Endothelial cell of umbilical vein (primary cell): ENCODE measurements around the gene DENND1A. TPM values are rescaled to one million over a fixed set of nuclear protein-coding genes. Genes with fewer than 3 reads are reported as not detected.

Experiments
- BruUV-seq: library from RNA; stranded (reverse); fragments of 400-500 nt; replicated peaks from 2 replicates; lab custom pipeline; 2021; lab: Mats Ljungman, UMichigan
- CTCF ChIA-PET: fragments of 300-600, 350-600 bp; sonication (Branson Sonifier 250); formaldehyde crosslinking; loops from one replicate; lab custom pipeline; 2021; ENCODE audit warnings: antibody characterized with exemption, inconsistent platforms; lab: Charles Lee
- POLR2A ChIA-PET: fragments of 300-600, 350-600 bp; sonication (Branson Sonifier 250); formaldehyde crosslinking; loops from one replicate; lab custom pipeline; 2021; ENCODE audit warnings: antibody characterized with exemption, inconsistent platforms; lab: Charles Lee
- DNase-seq: peaks from one replicate; pipeline ENCODE4 v3.0.0-alpha.2; 2011; ENCODE audit warnings: low read depth, low spot score
- FAIRE-seq: peaks from 2 replicates; lab custom pipeline; 2011; peaks lifted over from hg19 to GRCh38; lab: Jason Lieb, UNC
- H2AFZ ChIP-seq: 2 replicates; pipeline ENCODE4 v1.6.0; 2012; ENCODE audit warnings: low read depth, low read length, control low read depth, inconsistent platforms
- H3K27ac ChIP-seq: 2 replicates; pipeline ENCODE4 v1.5.1; 2011; ENCODE audit warnings: low read depth, mild to moderate bottlenecking, control low read depth, low read length, moderate library complexity; ENCODE audit not compliant: insufficient read depth
- H3K27me3 ChIP-seq, 2 experiments: 2 replicates each; pipeline versions ENCODE4 v1.6.0 to v1.6.1; 2011; ENCODE audit warnings: low read length in 2 of 2, mixed read lengths in 1 of 2; ENCODE audit not compliant: control insufficient read depth in 2 of 2, insufficient read depth in 2 of 2
- H3K36me3 ChIP-seq, 2 experiments: 2 replicates in 1 of 2; 3 replicates in 1 of 2; pipeline ENCODE4 v1.5.1; 2011; ENCODE audit warnings: low read length in 2 of 2, mild to moderate bottlenecking in 1 of 2, moderate library complexity in 1 of 2; ENCODE audit not compliant: control insufficient read depth in 2 of 2, insufficient read depth in 2 of 2; ENCODE audit errors: extremely low read depth in 1 of 2
- H3K4me1 ChIP-seq: 3 replicates; pipeline ENCODE4 v1.5.1; 2011; ENCODE audit warnings: mild to moderate bottlenecking, low read length; ENCODE audit not compliant: control insufficient read depth, insufficient read depth; ENCODE audit errors: extremely low read depth
- H3K4me2 ChIP-seq: 2 replicates; pipeline ENCODE4 v1.6.1; 2011; ENCODE audit warnings: low read length, control low read depth, mixed read lengths; ENCODE audit not compliant: insufficient read depth
- H3K4me3 ChIP-seq, 3 experiments: fragments of 200-600 bp in 1 of 3; sonication (generic), shearing (Covaris generic) in 1 of 3; replicated peaks in 1 of 3; 2 replicates each; pipeline ENCODE4 v1.5.1; 2011 to 2016; ENCODE audit warnings: control low read depth in 3 of 3, low read length in 3 of 3, mild to moderate bottlenecking in 2 of 3, inconsistent platforms in 1 of 3, low read depth in 1 of 3, moderate library complexity in 1 of 3; ENCODE audit not compliant: insufficient read depth in 1 of 3
- H3K79me2 ChIP-seq: 2 replicates; pipeline ENCODE4 v1.6.0; 2012; ENCODE audit warnings: low read length, inconsistent platforms; ENCODE audit not compliant: control insufficient read depth, insufficient read depth
- H3K9ac ChIP-seq: replicated peaks from 2 replicates; pipeline ENCODE3; 2011; ENCODE audit warnings: low read length, control low read depth; ENCODE audit not compliant: insufficient read depth; ENCODE audit errors: extremely low read depth
- H3K9me1 ChIP-seq: replicated peaks from 3 replicates; pipeline ENCODE4 v1.6.0; 2011; ENCODE audit warnings: mild to moderate bottlenecking, low read length; ENCODE audit not compliant: control insufficient read depth, insufficient read depth; ENCODE audit errors: extremely low read depth
- H3K9me3 ChIP-seq: replicated peaks from 2 replicates; pipeline ENCODE4 v1.5.1; 2012; ENCODE audit warnings: low read length, inconsistent platforms; ENCODE audit not compliant: control insufficient read depth, insufficient read depth
- H4K20me1 ChIP-seq: replicated peaks from 2 replicates; pipeline ENCODE3; 2011; ENCODE audit warnings: mild to moderate bottlenecking, low read length; ENCODE audit not compliant: control insufficient read depth, insufficient read depth; ENCODE audit errors: extremely low read depth
- EZH2 ChIP-seq: IDR thresholded peaks from 2 replicates; pipeline ENCODE4 v1.6.1; 2012; ENCODE audit warnings: borderline replicate concordance, low read depth, mild to moderate bottlenecking, moderate library complexity, low read length, inconsistent platforms; ENCODE audit not compliant: severe bottlenecking
- FOS ChIP-seq: IDR thresholded peaks from 2 replicates; pipeline ENCODE4 v1.6.1; 2011; ENCODE audit warnings: mild to moderate bottlenecking, low read length, moderate library complexity, borderline replicate concordance; ENCODE audit not compliant: insufficient read depth
- GATA2 ChIP-seq: IDR thresholded peaks from 2 replicates; pipeline ENCODE4 v1.7.0; 2011; ENCODE audit warnings: low read depth, mild to moderate bottlenecking, moderate library complexity, mixed read lengths, low read length; ENCODE audit not compliant: insufficient read length, insufficient read depth
- JUN ChIP-seq: IDR thresholded peaks from 2 replicates; pipeline ENCODE4 v1.6.1; 2011; ENCODE audit warnings: borderline replicate concordance, low read depth; ENCODE audit not compliant: insufficient read length, insufficient read depth
- MYC ChIP-seq: IDR thresholded peaks from one replicate; pipeline ENCODE4 v1.6.1; 2011; ENCODE audit warnings: mild to moderate bottlenecking, low read depth, low read length
- POLR2A ChIP-seq: IDR thresholded peaks from 2 replicates; pipeline ENCODE4 v1.6.1; 2012; ENCODE audit warnings: low read depth, mild to moderate bottlenecking, control low read depth, low read length
- POLR2AphosphoS5 ChIP-seq: IDR thresholded peaks from 2 replicates; pipeline ENCODE4 v1.6.1; 2012; ENCODE audit warnings: low read depth, mild to moderate bottlenecking, control low read depth, low read length, moderate library complexity; ENCODE audit not compliant: insufficient read depth
- dilution Hi-C: fragments of 300-500 bp; cut with MboI; formaldehyde crosslinking; loops from one replicate; pipeline ENCODE4 v1.15.0; 2019; ENCODE audit warnings: low sequenced_read_pairs; ENCODE audit not compliant: extremely low pct_ligation_motif_present
- intact Hi-C: fragments of 100-400 bp; cut with micrococcal nuclease; formaldehyde crosslinking; loops from one replicate; pipeline ENCODE4 v1.10.0; 2022
- polyA plus RNA-seq, 4 experiments: library from polyadenylated mRNA; depleted of rRNA in 3 of 4; stranded (reverse) in 3 of 4; unstranded in 1 of 4; fragments of >200 nt; gene quantifications; 2 replicates each; pipeline versions ENCODE4 v1.2.1 to v1.2.3, GENCODE V29; 2011 to 2012; ENCODE audit warnings: missing spikeins in 1 of 4
- total RNA-seq: library from RNA; stranded (reverse); gene quantifications from 2 replicates; pipeline ENCODE4 v1.2.3, GENCODE V29; 2021
- TF ChIP-seq, protein P1 (sequence below): IDR thresholded peaks from 2 replicates; pipeline ENCODE4 v1.6.1; 2011; ENCODE audit not compliant: insufficient read depth, insufficient read length
- TF ChIP-seq, protein P2 (sequence below), 2 donors: IDR thresholded peaks; 1 replicate in 1 of 2; 2 replicates in 1 of 2; pipeline ENCODE4 v1.5.1; 2011; ENCODE audit warnings: low read length in 2 of 2, mild to moderate bottlenecking in 2 of 2, moderate library complexity in 2 of 2, control low read depth in 1 of 2, inconsistent platforms in 1 of 2, low read depth in 1 of 2; ENCODE audit not compliant: insufficient read depth in 1 of 2; ENCODE audit errors: extremely low read depth in 1 of 2

DENND1A gene
- total and polyA plus RNA-seq, 2 donors (not counting 3 experiments of a cell fraction or from before 2014, with no cell fraction given), result 18.5 to 24.5 TPM

DNA sequence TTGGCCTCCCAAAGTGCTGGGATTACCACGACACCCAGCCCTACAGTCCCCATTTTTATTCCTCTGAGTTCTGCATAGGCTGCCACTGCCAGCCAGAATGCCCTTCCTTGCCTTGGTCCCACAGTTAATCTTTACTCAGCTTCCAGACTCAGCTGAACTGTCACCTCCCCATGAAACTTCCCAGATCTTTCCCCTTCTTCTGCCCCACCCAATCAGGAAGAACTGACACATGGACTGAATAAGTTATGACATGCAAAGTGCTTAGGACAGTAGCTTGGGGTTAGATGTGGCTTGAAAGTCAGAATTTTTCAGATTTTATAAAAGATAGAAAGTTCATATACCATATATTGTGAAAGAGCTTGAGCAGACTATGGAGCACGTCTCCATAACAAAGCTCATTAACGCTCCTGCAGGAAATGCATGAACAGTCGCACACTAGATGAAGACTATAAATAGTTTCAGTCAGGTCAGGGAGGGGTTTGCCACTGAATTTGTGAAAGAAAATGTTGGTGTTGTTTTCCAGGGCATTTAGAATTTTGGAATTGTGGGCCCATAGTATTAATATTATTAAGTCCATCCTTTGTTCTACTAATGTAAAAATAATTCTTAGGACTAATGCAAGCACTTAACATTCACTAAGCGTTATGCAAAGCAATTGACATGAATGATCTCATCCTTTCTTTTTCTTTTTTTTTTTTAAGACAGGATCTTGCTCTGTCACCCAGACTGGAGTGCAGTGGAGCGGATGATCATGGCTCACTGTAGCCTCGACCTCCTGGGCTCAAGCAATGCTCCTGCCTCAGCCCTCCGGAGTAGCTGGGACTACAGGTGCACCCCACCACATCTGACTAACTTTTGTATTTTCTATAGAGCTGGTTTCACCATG, 36.1 kb upstream of the DENND1A start:
- FAIRE-seq (no peak), DNase-seq (no peak)
- ChIA-PET CTCF (interaction anchor here (1.3 kb wide), 1 partner anchor 123 kb away, joined by 3 read pairs; no protein-coding TSS in a partner anchor), POLR2A (no interaction called here)
- TF ChIP-seq MYC (no peak), GATA2 (no peak), POLR2A (no peak), POLR2AphosphoS5 (no peak), EZH2 (no peak), JUN (no peak), FOS (no peak)
- TF ChIP-seq, protein P1, sequence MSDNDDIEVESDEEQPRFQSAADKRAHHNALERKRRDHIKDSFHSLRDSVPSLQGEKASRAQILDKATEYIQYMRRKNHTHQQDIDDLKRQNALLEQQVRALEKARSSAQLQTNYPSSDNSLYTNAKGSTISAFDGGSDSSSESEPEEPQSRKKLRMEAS, result no peak
- TF ChIP-seq, protein P2, sequence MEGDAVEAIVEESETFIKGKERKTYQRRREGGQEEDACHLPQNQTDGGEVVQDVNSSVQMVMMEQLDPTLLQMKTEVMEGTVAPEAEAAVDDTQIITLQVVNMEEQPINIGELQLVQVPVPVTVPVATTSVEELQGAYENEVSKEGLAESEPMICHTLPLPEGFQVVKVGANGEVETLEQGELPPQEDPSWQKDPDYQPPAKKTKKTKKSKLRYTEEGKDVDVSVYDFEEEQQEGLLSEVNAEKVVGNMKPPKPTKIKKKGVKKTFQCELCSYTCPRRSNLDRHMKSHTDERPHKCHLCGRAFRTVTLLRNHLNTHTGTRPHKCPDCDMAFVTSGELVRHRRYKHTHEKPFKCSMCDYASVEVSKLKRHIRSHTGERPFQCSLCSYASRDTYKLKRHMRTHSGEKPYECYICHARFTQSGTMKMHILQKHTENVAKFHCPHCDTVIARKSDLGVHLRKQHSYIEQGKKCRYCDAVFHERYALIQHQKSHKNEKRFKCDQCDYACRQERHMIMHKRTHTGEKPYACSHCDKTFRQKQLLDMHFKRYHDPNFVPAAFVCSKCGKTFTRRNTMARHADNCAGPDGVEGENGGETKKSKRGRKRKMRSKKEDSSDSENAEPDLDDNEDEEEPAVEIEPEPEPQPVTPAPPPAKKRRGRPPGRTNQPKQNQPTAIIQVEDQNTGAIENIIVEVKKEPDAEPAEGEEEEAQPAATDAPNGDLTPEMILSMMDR (IDR thresholded peaks at IDR 0.05; ENCODE audit: extremely low read depth in 1 of 2, insufficient read depth in 1 of 2, low read depth in 1 of 2, low read length in 2 of 2), result no peak
- H3K9me3 ChIP-seq, result no peaks in the 10 kb centered on the region
- H3K9ac ChIP-seq, result no peak overlapping the region
- H3K9me1 ChIP-seq, result no peaks in the 10 kb centered on the region
- H3K27me3 ChIP-seq, result peaks cover 0 to 2% of the 10 kb centered on the region in 2 experiments
- no peaks in the 10 kb centered on the region for H4K20me1 ChIP-seq
- dilution Hi-C loops (no loop called here), intact Hi-C loops (no loop called here)
- H3K4me2 ChIP-seq, result no peak overlapping the region
- H2AFZ ChIP-seq, result no peak overlapping the region
- H3K4me3 ChIP-seq, result no peak overlapping the region
- H3K4me1 ChIP-seq, result no peaks in the 10 kb centered on the region
- H3K27ac ChIP-seq, result no peak overlapping the region
- BruUV-seq, result no TSS peak
- H3K36me3 ChIP-seq, result no peaks in the 10 kb centered on the region
- no peaks in the 10 kb centered on the region for H3K79me2 ChIP-seq
